NCI-H1048 (cell line): ENCODE measurements around the gene MROH9.

Experiments used
- DNase-seq: peaks from one replicate; lab custom pipeline; 2025; lab: John Stamatoyannopoulos, UW

MROH9 gene

GRCh38 chr1:171084091-171084490 is 148.8 kb downstream of the MROH9 start:
- DNase-seq = no peak

GRCh38 chr1:171084870-171085269 is 149.5 kb downstream of the MROH9 start:
- no peak for DNase-seq

DNA sequence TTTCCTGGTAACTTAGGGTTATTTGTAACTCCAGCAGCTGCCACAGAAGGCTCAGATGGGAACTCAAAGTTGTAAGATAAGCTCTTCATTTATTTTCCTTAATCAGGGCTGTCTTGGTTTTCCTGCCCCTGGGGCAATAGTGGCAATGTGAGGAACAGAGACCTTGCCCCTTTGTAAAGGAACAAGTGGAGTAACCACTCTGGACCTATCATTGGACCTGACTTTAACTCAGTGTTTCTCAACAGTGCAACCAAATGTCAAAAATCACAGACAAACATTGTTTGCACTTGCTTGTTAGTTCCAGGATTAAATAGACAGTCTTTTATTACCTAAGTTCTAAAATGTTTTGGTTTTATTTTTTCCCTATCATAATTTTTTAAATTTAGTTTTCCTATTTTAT is 152.6 kb downstream of the MROH9 start:
- no peak for DNase-seq

- DNase-seq = no peak
Measured at GRCh38 chr1:171090604-171091003, 155.3 kb downstream of the MROH9 start, which contains the start of gene FMO3. FMO3 (plus strand) TSS chr1:171090905; CDS start chr1:171092659, 1,754 bp downstream.

- no peak for DNase-seq
Measured at GRCh38 chr1:171103862-171104261, 168.5 kb downstream of the MROH9 start.

DNA sequence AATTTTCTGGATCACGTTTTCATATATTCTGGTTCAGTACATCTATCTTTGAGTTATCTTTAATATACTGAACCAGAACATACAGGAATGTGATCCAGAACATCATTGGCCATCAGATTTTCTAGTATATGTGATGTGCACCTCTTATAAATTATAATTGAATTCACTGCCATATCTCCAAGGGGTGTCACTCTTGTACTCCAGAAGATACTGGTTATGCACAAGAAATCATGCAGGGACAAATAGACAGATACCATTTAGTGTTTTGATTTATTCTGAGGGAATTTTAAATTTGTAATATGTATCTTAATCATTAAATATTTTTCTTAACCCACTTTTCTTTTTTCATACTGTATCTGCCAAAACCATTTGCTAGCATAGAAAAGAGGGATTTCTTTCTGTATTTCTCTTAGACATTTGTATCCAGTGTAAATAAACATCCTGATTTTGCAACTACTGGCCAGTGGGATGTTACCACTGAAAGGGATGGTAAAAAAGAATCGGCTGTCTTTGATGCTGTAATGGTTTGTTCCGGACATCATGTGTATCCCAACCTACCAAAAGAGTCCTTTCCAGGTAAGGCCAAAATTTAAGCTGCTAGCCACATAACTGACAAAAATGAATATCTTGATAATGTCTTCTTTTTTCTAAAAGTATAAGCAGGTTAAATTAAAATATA is 172.1 kb downstream of the MROH9 start:
- no peak for DNase-seq

- DNase-seq = no peak
Measured at GRCh38 chr1:171107969-171108368, 172.6 kb downstream of the MROH9 start.

- no peak for DNase-seq
Measured at GRCh38 chr1:171109966-171110365, 174.6 kb downstream of the MROH9 start.

- no peak for DNase-seq
Measured at GRCh38 chr1:171110621-171111326, 175.4 kb downstream of the MROH9 start.

GRCh38 chr1:171112119-171112518 is 176.8 kb downstream of the MROH9 start:
- DNase-seq = no peak

GRCh38 chr1:171113382-171113781 is 178.0 kb downstream of the MROH9 start:
- no peak for DNase-seq
